NOMO-1 treated with dmso at 0.1 percent for 144 hours (cell line): Measurements from ENCODE around the gene EIF4A2.
"Not testable (repeated sequence)": the region's sequence is repeated elsewhere in the genome, so short reads cannot be mapped to it uniquely, and the experiment has no call there.

Experiments
- DNase-seq: peaks from one replicate; lab custom pipeline; 2025; ENCODE audit not compliant: unreplicated experiment; lab: John Stamatoyannopoulos, UW

Gene EIF4A2

GRCh38 chr3:186784820-186785494 is 1.6 kb downstream of the EIF4A2 start:
- no peak for DNase-seq

- DNase-seq = no peak
These were observed 2.2 kb downstream of the EIF4A2 start for GRCh38 chr3:186785495-186786018.

GRCh38 chr3:186786922-186787321 is 3.5 kb downstream of the EIF4A2 start:
- DNase-seq = no peak

GRCh38 chr3:186787642-186788481 is 4.5 kb downstream of the EIF4A2 start:
- DNase-seq = no peak

GRCh38 chr3:186788482-186789370 is 5.3 kb downstream of the EIF4A2 start:
- DNase-seq = no peak

GRCh38 chr3:186789554-186790260 is 6.3 kb downstream of the EIF4A2 start:
- DNase-seq = no peak

- no peak for DNase-seq
These were observed 7.0 kb downstream of the EIF4A2 start for GRCh38 chr3:186790261-186790981.

- no peak for DNase-seq
These were observed 15.0 kb downstream of the EIF4A2 start for GRCh38 chr3:186798239-186798874.

- DNase-seq = no peak
These were observed 16.9 kb downstream of the EIF4A2 start for GRCh38 chr3:186800285-186800684.

GRCh38 chr3:186802701-186803100 is 19.3 kb downstream of the EIF4A2 start:
- no peak for DNase-seq

- DNase-seq = not testable (repeated sequence)
These were observed 20.1 kb downstream of the EIF4A2 start for GRCh38 chr3:186803447-186803846.

GRCh38 chr3:186806089-186807055 is 23.0 kb downstream of the EIF4A2 start, which contains the start of gene RFC4:
RFC4 (minus strand) TSS chr3:186806482; CDS start chr3:186804713, 1,769 bp downstream.
- DNase-seq = peak; percentile 88

GRCh38 chr3:186807231-186807630 is 23.9 kb downstream of the EIF4A2 start:
- no peak for DNase-seq

GRCh38 chr3:186810336-186810996 is 27.1 kb downstream of the EIF4A2 start:
- no peak for DNase-seq

GRCh38 chr3:186811313-186811712 is 27.9 kb downstream of the EIF4A2 start:
- DNase-seq = not testable (repeated sequence)

- no peak for DNase-seq
These were observed 30.7 kb downstream of the EIF4A2 start for GRCh38 chr3:186814100-186814499.

GRCh38 chr3:186815435-186815834 is 32.1 kb downstream of the EIF4A2 start:
- DNase-seq = peak; percentile 54

GRCh38 chr3:186818516-186818915 is 35.1 kb downstream of the EIF4A2 start:
- no peak for DNase-seq
